Fibroblast of pulmonary artery (primary cell): Measurements from ENCODE around the gene BPIFB1.

ENCODE experiments used
- DNase-seq: peaks from one replicate; pipeline ENCODE4 v3.0.0-alpha.2; 2010; ENCODE audit warnings: low read depth
- H3K4me3 ChIP-seq: replicated peaks from 2 replicates; pipeline ENCODE4 v1.5.1; 2011; ENCODE audit warnings: low read depth, mild to moderate bottlenecking, control low read depth, low read length, moderate library complexity
- CTCF ChIP-seq: IDR thresholded peaks from 2 replicates; pipeline ENCODE4 v1.5.1; 2011; ENCODE audit warnings: mild to moderate bottlenecking, control low read depth, low read length, inconsistent platforms; ENCODE audit errors: missing control alignments

BPIFB1 gene

GRCh38 chr20:33328157-33329137 lies 45.4 kb downstream of the BPIFB1 start:
- TF ChIP-seq CTCF = no peak
- H3K4me3 ChIP-seq = no peak overlapping the region
- DNase-seq = no peak

GRCh38 chr20:33332905-33333456 lies 50.0 kb downstream of the BPIFB1 start:
- no peak for DNase-seq
- TF ChIP-seq CTCF = no peak
- no peak overlapping the region for H3K4me3 ChIP-seq

GRCh38 chr20:33333616-33334015 lies 50.6 kb downstream of the BPIFB1 start:
- H3K4me3 ChIP-seq = no peak overlapping the region
- TF ChIP-seq CTCF = no peak
- no peak for DNase-seq

GRCh38 chr20:33334111-33334510 lies 51.1 kb downstream of the BPIFB1 start:
- H3K4me3 ChIP-seq = no peak overlapping the region
- no peak for DNase-seq
- no peak for TF ChIP-seq CTCF

GRCh38 chr20:33336375-33336774 lies 53.4 kb downstream of the BPIFB1 start:
- no peak for DNase-seq
- no peak overlapping the region for H3K4me3 ChIP-seq
- TF ChIP-seq CTCF = no peak

- no peak for TF ChIP-seq CTCF
- H3K4me3 ChIP-seq = no peak overlapping the region
- DNase-seq = no peak
Measured at GRCh38 chr20:33337119-33337518, 54.1 kb downstream of the BPIFB1 start.
